Measurements from ENCODE around the gene SSR1. TPM values are rescaled to one million over a fixed set of nuclear protein-coding genes. Genes with fewer than 3 reads are reported as not detected.

The SSR1 gene
- total and polyA plus RNA-seq, 2 of the 13 experiments (the other 11 are each of a cell fraction or from before 2014, with no cell fraction given), result 203 to 243 TPM

DNA sequence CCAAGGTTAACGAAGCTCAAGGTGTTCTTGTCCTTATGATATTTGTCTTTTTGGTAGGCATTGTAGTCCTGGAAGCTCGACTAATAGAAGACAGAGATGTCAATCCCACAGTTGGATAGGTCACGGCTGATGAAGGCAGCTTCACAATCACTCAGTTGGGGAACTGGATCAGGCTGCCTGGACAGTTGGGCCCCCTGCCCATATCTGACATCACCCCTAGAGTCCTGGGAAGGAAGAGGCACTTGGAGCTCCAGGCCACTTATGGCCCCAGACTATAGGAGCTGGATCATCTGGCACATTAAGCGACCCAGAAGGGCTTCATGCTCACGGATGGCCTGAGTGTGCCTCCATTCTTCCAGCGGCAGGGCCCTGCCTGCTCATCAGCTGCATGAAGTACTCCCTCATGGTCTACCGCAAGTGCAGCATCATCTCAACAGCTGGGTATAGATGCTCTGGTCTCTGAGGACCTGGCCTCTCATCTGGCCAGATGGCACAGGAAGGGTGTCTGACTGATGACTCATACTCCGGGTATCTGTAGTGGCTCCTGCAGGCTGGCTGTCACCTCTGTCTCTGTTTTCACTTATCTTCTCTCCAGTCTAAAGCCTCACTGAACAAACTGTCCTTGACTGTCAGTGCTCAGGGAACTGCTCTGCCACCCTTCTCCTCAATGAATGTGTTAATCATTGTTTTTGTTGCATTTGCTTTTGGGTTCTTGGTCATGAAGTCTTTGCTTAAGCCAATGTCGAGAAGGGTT, 29.2 kb upstream of the SSR1 start (continued):
- TF ChIP-seq, protein P1, sequence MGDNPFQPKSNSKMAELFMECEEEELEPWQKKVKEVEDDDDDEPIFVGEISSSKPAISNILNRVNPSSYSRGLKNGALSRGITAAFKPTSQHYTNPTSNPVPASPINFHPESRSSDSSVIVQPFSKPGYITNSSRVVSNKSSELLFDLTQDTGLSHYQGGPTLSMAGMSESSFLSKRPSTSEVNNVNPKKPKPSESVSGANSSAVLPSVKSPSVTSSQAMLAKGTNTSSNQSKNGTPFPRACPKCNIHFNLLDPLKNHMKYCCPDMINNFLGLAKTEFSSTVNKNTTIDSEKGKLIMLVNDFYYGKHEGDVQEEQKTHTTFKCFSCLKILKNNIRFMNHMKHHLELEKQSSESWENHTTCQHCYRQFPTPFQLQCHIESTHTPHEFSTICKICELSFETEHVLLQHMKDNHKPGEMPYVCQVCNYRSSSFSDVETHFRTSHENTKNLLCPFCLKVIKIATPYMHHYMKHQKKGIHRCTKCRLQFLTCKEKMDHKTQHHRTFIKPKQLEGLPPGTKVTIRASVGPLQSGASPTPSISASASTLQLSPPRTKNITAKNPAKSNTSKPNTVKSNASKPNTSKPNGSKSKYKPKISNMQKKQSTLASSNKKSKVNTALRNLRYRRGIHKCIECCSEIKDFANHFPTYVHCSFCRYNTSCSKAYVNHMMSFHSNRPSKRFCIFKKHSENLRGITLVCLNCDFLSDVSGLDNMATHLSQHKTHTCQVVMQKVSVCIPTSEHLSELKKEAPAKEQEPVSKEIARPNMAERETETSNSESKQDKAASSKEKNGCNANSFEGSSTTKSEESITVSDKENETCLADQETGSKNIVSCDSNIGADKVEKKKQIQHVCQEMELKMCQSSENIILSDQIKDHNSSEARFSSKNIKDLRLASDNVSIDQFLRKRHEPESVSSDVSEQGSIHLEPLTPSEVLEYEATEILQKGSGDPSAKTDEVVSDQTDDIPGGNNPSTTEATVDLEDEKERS (CRISPR knock-in tag; IDR thresholded peaks at IDR 0.05), result no peak
- TF ChIP-seq ZZZ3 (CRISPR knock-in tag; IDR thresholded peaks at IDR 0.05; ENCODE audit: borderline replicate concordance) (no peak), ZNF331 (CRISPR knock-in tag; IDR thresholded peaks at IDR 0.05) (peak; percentile 68; the same call in 1 of the 2 replicates), ETV5 (CRISPR knock-in tag; IDR thresholded peaks at IDR 0.05; ENCODE audit: borderline replicate concordance) (peak; percentile 54; the same call in 1 of the 2 replicates), NCOA2 (CRISPR knock-in tag; IDR thresholded peaks at IDR 0.05) (0 out of 2 replicates have a peak, but pooled peaks have one; percentile 57), ZBTB20 (CRISPR knock-in tag; IDR thresholded peaks at IDR 0.05; ENCODE audit: borderline replicate concordance, low read depth) (no peak), ZNF598 (CRISPR knock-in tag; IDR thresholded peaks at IDR 0.05; ENCODE audit: borderline replicate concordance) (no peak), ATM (IDR thresholded peaks at IDR 0.05; ENCODE audit: borderline replicate concordance) (no peak), XBP1 (CRISPR knock-in tag; IDR thresholded peaks at IDR 0.05) (no peak), YEATS4 (CRISPR knock-in tag; IDR thresholded peaks at IDR 0.05; ENCODE audit: borderline replicate concordance) (no peak), YEATS2 (CRISPR knock-in tag; IDR thresholded peaks at IDR 0.05; ENCODE audit: borderline replicate concordance) (no peak; the same call in 1 of the 2 replicates), ZNF652 (CRISPR knock-in tag; IDR thresholded peaks at IDR 0.05; ENCODE audit: borderline replicate concordance, low read depth) (peak; percentile 95)
- TF ChIP-seq, protein P2, sequence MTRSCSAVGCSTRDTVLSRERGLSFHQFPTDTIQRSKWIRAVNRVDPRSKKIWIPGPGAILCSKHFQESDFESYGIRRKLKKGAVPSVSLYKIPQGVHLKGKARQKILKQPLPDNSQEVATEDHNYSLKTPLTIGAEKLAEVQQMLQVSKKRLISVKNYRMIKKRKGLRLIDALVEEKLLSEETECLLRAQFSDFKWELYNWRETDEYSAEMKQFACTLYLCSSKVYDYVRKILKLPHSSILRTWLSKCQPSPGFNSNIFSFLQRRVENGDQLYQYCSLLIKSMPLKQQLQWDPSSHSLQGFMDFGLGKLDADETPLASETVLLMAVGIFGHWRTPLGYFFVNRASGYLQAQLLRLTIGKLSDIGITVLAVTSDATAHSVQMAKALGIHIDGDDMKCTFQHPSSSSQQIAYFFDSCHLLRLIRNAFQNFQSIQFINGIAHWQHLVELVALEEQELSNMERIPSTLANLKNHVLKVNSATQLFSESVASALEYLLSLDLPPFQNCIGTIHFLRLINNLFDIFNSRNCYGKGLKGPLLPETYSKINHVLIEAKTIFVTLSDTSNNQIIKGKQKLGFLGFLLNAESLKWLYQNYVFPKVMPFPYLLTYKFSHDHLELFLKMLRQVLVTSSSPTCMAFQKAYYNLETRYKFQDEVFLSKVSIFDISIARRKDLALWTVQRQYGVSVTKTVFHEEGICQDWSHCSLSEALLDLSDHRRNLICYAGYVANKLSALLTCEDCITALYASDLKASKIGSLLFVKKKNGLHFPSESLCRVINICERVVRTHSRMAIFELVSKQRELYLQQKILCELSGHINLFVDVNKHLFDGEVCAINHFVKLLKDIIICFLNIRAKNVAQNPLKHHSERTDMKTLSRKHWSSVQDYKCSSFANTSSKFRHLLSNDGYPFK (CRISPR knock-in tag; IDR thresholded peaks at IDR 0.05; ENCODE audit: borderline replicate concordance), result no peak
- TF ChIP-seq, protein P3, sequence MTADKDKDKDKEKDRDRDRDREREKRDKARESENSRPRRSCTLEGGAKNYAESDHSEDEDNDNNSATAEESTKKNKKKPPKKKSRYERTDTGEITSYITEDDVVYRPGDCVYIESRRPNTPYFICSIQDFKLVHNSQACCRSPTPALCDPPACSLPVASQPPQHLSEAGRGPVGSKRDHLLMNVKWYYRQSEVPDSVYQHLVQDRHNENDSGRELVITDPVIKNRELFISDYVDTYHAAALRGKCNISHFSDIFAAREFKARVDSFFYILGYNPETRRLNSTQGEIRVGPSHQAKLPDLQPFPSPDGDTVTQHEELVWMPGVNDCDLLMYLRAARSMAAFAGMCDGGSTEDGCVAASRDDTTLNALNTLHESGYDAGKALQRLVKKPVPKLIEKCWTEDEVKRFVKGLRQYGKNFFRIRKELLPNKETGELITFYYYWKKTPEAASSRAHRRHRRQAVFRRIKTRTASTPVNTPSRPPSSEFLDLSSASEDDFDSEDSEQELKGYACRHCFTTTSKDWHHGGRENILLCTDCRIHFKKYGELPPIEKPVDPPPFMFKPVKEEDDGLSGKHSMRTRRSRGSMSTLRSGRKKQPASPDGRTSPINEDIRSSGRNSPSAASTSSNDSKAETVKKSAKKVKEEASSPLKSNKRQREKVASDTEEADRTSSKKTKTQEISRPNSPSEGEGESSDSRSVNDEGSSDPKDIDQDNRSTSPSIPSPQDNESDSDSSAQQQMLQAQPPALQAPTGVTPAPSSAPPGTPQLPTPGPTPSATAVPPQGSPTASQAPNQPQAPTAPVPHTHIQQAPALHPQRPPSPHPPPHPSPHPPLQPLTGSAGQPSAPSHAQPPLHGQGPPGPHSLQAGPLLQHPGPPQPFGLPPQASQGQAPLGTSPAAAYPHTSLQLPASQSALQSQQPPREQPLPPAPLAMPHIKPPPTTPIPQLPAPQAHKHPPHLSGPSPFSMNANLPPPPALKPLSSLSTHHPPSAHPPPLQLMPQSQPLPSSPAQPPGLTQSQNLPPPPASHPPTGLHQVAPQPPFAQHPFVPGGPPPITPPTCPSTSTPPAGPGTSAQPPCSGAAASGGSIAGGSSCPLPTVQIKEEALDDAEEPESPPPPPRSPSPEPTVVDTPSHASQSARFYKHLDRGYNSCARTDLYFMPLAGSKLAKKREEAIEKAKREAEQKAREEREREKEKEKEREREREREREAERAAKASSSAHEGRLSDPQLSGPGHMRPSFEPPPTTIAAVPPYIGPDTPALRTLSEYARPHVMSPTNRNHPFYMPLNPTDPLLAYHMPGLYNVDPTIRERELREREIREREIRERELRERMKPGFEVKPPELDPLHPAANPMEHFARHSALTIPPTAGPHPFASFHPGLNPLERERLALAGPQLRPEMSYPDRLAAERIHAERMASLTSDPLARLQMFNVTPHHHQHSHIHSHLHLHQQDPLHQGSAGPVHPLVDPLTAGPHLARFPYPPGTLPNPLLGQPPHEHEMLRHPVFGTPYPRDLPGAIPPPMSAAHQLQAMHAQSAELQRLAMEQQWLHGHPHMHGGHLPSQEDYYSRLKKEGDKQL (CRISPR knock-in tag; IDR thresholded peaks at IDR 0.05; ENCODE audit: low read depth), result no peak
- TF ChIP-seq, protein P4, sequence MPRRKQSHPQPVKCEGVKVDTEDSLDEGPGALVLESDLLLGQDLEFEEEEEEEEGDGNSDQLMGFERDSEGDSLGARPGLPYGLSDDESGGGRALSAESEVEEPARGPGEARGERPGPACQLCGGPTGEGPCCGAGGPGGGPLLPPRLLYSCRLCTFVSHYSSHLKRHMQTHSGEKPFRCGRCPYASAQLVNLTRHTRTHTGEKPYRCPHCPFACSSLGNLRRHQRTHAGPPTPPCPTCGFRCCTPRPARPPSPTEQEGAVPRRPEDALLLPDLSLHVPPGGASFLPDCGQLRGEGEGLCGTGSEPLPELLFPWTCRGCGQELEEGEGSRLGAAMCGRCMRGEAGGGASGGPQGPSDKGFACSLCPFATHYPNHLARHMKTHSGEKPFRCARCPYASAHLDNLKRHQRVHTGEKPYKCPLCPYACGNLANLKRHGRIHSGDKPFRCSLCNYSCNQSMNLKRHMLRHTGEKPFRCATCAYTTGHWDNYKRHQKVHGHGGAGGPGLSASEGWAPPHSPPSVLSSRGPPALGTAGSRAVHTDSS (CRISPR knock-in tag; conservative IDR thresholded peaks at IDR 0.05), result no peak
